ENCODE data around the gene PARD3B.

PARD3B gene

GRCh38 chr2:204722207-204722606, 176.9 kb downstream of the PARD3B start:
- FAIRE-seq (no peak), DNase-seq (ENCODE audit: insufficient read length, low spot score) (no peak)
- TF ChIP-seq CTCF (IDR thresholded peaks at IDR 0.05; ENCODE audit: insufficient read depth, missing control alignments) = no peak

- DNase-seq (ENCODE audit: insufficient read length, low spot score) = no peak
- FAIRE-seq = no peak
- TF ChIP-seq CTCF (IDR thresholded peaks at IDR 0.05; ENCODE audit: insufficient read depth, missing control alignments) = no peak
These were observed 177.4 kb downstream of the PARD3B start for GRCh38 chr2:204722691-204723090.

- FAIRE-seq (no peak), DNase-seq (ENCODE audit: insufficient read length, low spot score) (no peak)
- no peak for TF ChIP-seq CTCF (IDR thresholded peaks at IDR 0.05; ENCODE audit: insufficient read depth, missing control alignments)
These were observed 180.6 kb downstream of the PARD3B start for GRCh38 chr2:204725693-204726360.

- no peak for DNase-seq (ENCODE audit: insufficient read length, low spot score)
- FAIRE-seq = no peak
- no peak for TF ChIP-seq CTCF (IDR thresholded peaks at IDR 0.05; ENCODE audit: insufficient read depth, missing control alignments)
These were observed 181.6 kb downstream of the PARD3B start for GRCh38 chr2:204726831-204727230.

GRCh38 chr2:204727368-204727767, 182.1 kb downstream of the PARD3B start:
- DNase-seq (ENCODE audit: insufficient read length, low spot score) (no peak), FAIRE-seq (no peak)
- TF ChIP-seq CTCF (IDR thresholded peaks at IDR 0.05; ENCODE audit: insufficient read depth, missing control alignments) = no peak

GRCh38 chr2:204730603-204731002, 185.3 kb downstream of the PARD3B start:
- DNase-seq (ENCODE audit: insufficient read length, low spot score) (no peak), FAIRE-seq (no peak)
- no peak for TF ChIP-seq CTCF (IDR thresholded peaks at IDR 0.05; ENCODE audit: insufficient read depth, missing control alignments)

- no peak for TF ChIP-seq CTCF (IDR thresholded peaks at IDR 0.05; ENCODE audit: insufficient read depth, missing control alignments)
- FAIRE-seq (no peak), DNase-seq (ENCODE audit: insufficient read length, low spot score) (no peak)
These were observed 186.7 kb downstream of the PARD3B start for GRCh38 chr2:204732019-204732418.

Measured in D721Med (cell line).